ENCODE data around the gene OPA1. TPM values are rescaled to one million over a fixed set of nuclear protein-coding genes. Genes with fewer than 3 reads are reported as not detected.

Gene OPA1
- total RNA-seq, 1 experiment from 2014 or later = 75.4 TPM

- Histone ChIP-seq H3K56ac (ENCODE audit: insufficient read length, low read depth, low read length) (no peak overlapping the region), H3K4me2 (ENCODE audit: insufficient read depth, insufficient read length, low read length) (no peak overlapping the region), H3K14ac (ENCODE audit: insufficient read depth, low read length) (no peak overlapping the region), H4K5ac (ENCODE audit: insufficient read length, low read depth, low read length) (no peak overlapping the region), H2BK12ac (ENCODE audit: insufficient read length, low read depth, low read length) (no peak overlapping the region), H3K4me1 (ENCODE audit: insufficient read depth, low read length) (no peaks in the 10 kb centered on the region), H4K20me1 (ENCODE audit: control insufficient read depth, insufficient read depth, insufficient read length) (no peaks in the 10 kb centered on the region), H3K23me2 (ENCODE audit: insufficient read length, low read depth, low read length, poor library complexity, severe bottlenecking) (no peaks in the 10 kb centered on the region), H2BK15ac (ENCODE audit: low read depth, low read length) (no peak overlapping the region), H2AFZ (ENCODE audit: low read length) (no peak overlapping the region), H3K4ac (ENCODE audit: low read depth, low read length) (no peak overlapping the region), H3K79me2 (ENCODE audit: insufficient read depth, low read length) (no peaks in the 10 kb centered on the region), H3T11ph (ENCODE audit: low read length) (no peak overlapping the region), H4K8ac (replicated peaks; ENCODE audit: insufficient read length, low read depth, low read length) (no peak overlapping the region), H3K79me1 (ENCODE audit: insufficient read depth, low read depth, low read length, poor library complexity, severe bottlenecking) (no peaks in the 10 kb centered on the region), H2BK120ac (ENCODE audit: low read depth, low read length, poor library complexity, severe bottlenecking) (no peak overlapping the region), H2BK5ac (ENCODE audit: insufficient read length, low read length) (no peak overlapping the region), H3K27ac (ENCODE audit: insufficient read length, low read depth, low read length) (no peak overlapping the region), H3K18ac (ENCODE audit: insufficient read length, low read depth, low read length) (no peak overlapping the region), H2AK5ac (ENCODE audit: insufficient read length, low read length) (no peak overlapping the region), H3K27me3 (ENCODE audit: insufficient read depth, low read length) (no peaks in the 10 kb centered on the region), H3K23ac (ENCODE audit: insufficient read length, low read depth, low read length) (no peak overlapping the region), H3K9me3 (ENCODE audit: control insufficient read depth, low read depth, low read length) (no peaks in the 10 kb centered on the region), H4K91ac (ENCODE audit: insufficient read length, low read depth, low read length) (no peak overlapping the region), H3K9ac (ENCODE audit: extremely low read depth, insufficient read length, low read length) (no peak overlapping the region), H2BK20ac (ENCODE audit: low read depth, low read length, poor library complexity, severe bottlenecking) (no peak overlapping the region)
- TF ChIP-seq CTCF (conservative IDR thresholded peaks at IDR 0.05) = no peak
- no peak for DNase-seq
- no peaks in the 10 kb centered on the region for H3K27me3 Mint-ChIP-seq (ENCODE audit: low read depth)
- no peak overlapping the region for H3K4me3 Mint-ChIP-seq
- WGBS (ENCODE audit: extremely low coverage, insufficient read length, low lambda C conversion rate) = no CpG with 5 or more reads among the region's 2 CpGs
- H3K9me3 Mint-ChIP-seq = no peaks in the 10 kb centered on the region
- no peak overlapping the region for H3K27ac Mint-ChIP-seq
- no peaks in the 10 kb centered on the region for H3K36me3 Mint-ChIP-seq (ENCODE audit: insufficient read depth in 1 of 3, low read depth in 3 of 3)
- H3K4me1 Mint-ChIP-seq = peaks cover 7 to 13% of the 10 kb centered on the region in 2 experiments
These were observed 36.2 kb upstream of the OPA1 start for GRCh38 chr3:193556841-193557240.
